ENCODE data around the gene UNC13D. TPM values are rescaled to one million over a fixed set of nuclear protein-coding genes. Genes with fewer than 3 reads are reported as not detected.

The UNC13D gene
- total and polyA plus RNA-seq, 7 donors = 4.3 to 61.9 (median 10.2) TPM

DNA sequence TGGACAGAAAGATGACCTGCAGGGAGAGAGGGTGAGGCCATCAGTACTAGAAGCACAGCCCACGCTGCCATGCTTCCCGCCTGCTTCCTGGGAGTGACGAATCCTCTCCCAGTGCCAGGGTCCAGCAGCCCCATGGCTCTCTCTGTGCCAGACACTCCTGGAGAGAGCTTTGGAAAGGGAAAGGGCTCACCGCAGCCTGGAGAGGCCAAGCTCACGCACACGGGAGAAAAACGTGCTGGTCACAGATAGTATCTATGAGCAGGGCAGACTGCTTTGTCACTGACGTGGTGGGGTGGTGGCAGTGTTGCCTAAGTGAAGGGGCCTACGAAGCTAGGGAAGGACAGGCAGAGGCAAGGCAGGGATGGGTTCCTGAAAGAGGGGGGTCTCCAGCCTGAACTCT is 5.5 kb upstream of the UNC13D start:
- H3K36me3 ChIP-seq = peaks cover 48 to 73% (median 55%) of the 10 kb centered on the region in 4 donors
- 91 to 93% methylated on average over 9 of the region's 9 CpGs for WGBS, 2 donors

DNA sequence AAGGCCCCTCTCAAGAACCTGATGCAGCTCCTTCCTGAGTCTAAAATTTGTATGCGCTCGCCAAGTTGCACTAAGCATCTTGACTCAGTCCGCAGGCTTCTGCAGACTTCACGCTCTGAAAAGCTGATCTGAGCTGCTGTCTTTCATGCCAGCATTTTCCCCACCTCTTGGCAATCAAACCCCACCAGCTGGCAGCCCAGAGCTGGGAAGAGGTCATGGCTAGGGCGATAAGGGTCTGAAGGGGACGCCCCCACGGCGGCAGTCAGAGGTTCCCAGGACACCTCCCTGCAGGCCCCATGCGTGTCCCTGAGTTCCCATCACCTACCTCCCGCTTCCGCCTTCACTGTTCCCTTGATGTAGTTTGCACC is 5.1 kb upstream of the UNC13D start:
- TF ChIP-seq, protein P1, sequence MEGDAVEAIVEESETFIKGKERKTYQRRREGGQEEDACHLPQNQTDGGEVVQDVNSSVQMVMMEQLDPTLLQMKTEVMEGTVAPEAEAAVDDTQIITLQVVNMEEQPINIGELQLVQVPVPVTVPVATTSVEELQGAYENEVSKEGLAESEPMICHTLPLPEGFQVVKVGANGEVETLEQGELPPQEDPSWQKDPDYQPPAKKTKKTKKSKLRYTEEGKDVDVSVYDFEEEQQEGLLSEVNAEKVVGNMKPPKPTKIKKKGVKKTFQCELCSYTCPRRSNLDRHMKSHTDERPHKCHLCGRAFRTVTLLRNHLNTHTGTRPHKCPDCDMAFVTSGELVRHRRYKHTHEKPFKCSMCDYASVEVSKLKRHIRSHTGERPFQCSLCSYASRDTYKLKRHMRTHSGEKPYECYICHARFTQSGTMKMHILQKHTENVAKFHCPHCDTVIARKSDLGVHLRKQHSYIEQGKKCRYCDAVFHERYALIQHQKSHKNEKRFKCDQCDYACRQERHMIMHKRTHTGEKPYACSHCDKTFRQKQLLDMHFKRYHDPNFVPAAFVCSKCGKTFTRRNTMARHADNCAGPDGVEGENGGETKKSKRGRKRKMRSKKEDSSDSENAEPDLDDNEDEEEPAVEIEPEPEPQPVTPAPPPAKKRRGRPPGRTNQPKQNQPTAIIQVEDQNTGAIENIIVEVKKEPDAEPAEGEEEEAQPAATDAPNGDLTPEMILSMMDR (IDR thresholded peaks at IDR 0.05) = no peak
- TF ChIP-seq POLR2A (IDR thresholded peaks at IDR 0.05) = no peak
- no peak for TF ChIP-seq EP300 (IDR thresholded peaks at IDR 0.05)
- H3K4me1 ChIP-seq = peaks cover 0 to 88% (median 73%) of the 10 kb centered on the region in 4 donors
- H3K27ac ChIP-seq = peak overlapping the region; percentile 34 to 100 (median 74)
- H3K27me3 ChIP-seq = no peaks in the 10 kb centered on the region
- WGBS, 2 donors = 92 to 96% methylated on average over 11 of the region's 11 CpGs
- H3K9me3 ChIP-seq = no peaks in the 10 kb centered on the region
- no peak for DNase-seq
- peaks cover 48 to 73% (median 55%) of the 10 kb centered on the region in 4 donors for H3K36me3 ChIP-seq
- no peak overlapping the region for H3K4me3 ChIP-seq
- intact Hi-C loops (cut with DNase I) = no loop called here

More for the DNA sequence above, 5.5 kb upstream of the UNC13D start:
- peak overlapping the region; percentile 34 to 100 (median 74) for H3K27ac ChIP-seq
- DNase-seq = no peak
- intact Hi-C loops (cut with DNase I) = no loop called here
- no peaks in the 10 kb centered on the region for H3K27me3 ChIP-seq
- TF ChIP-seq POLR2A (IDR thresholded peaks at IDR 0.05) (no peak), POLR2AphosphoS5 (IDR thresholded peaks at IDR 0.05) (peak in 1 of 4 donors; percentile 13)
- TF ChIP-seq, protein P1 (IDR thresholded peaks at IDR 0.05) = no peak
- H3K4me3 ChIP-seq = no peak overlapping the region
- H3K4me1 ChIP-seq = peaks cover 0 to 88% (median 72%) of the 10 kb centered on the region in 4 donors
- H3K9me3 ChIP-seq = no peaks in the 10 kb centered on the region

DNA sequence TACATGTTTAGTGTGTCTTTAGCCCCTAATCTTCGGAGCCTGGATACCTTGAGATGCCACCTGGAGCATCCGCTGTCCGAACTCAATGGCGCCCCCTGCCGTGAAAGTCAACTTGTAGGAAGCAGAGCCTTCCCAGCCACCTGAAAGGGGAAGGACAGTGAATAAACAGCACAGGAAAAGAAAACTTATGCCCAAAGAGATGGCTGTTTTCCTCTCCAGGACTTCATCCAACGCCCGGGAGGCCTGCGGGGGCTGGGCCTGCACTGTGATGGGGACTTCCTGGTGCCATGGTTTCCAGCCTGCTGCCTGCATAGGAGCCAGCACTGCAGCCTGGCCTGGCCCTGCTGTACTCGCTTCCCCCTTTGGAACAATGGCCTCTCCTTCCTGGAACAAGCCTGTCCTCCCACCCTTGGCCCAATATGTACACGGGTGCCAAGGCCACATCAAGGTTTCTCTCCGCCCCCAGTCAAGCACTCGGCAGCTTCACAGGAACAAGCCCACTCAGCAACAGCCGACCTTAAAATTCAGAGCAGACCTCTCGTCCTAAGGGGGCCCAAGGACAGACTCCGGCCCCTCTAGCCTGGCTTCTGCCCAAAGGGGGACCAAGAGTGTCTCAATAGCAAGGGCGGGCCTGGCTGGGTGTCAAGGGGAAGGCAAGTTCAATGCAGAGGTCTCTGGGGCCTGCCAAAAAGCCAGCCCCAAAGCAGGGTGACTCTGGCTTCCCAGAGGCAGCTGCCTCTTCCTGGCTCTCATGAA is 4.5 kb upstream of the UNC13D start:
- no peaks in the 10 kb centered on the region for H3K27me3 ChIP-seq
- intact Hi-C loops (cut with DNase I) = no loop called here
- no peaks in the 10 kb centered on the region for H3K9me3 ChIP-seq
- TF ChIP-seq POLR2A (IDR thresholded peaks at IDR 0.05) (no peak), POLR2AphosphoS5 (IDR thresholded peaks at IDR 0.05) (peak in 2 of 4 donors; percentile 12 to 29), EP300 (IDR thresholded peaks at IDR 0.05) (no peak)
- TF ChIP-seq, protein P1 (IDR thresholded peaks at IDR 0.05) = peak; percentile 29 to 57 (median 55)
- peak overlapping the region; percentile 34 to 100 (median 74) for H3K27ac ChIP-seq
- peaks cover 0 to 82% (median 68%) of the 10 kb centered on the region in 4 donors for H3K4me1 ChIP-seq
- no peak overlapping the region for H3K4me3 ChIP-seq
- 47 to 52% methylated on average over 16 of the region's 16 CpGs for WGBS, 2 donors
- peaks cover 48 to 73% (median 55%) of the 10 kb centered on the region in 4 donors for H3K36me3 ChIP-seq
- peak; percentile 82 for DNase-seq

- peaks cover 0 to 74% (median 60%) of the 10 kb centered on the region in 4 donors for H3K4me1 ChIP-seq
- intact Hi-C loops (cut with DNase I) = no loop called here
Measured at GRCh38 chr17:75847614-75848522, 3.7 kb upstream of the UNC13D start.

More at GRCh38 chr17:75847614-75848522, 3.7 kb upstream of the UNC13D start:
- H3K27ac ChIP-seq = peak overlapping the region; percentile 34 to 100 (median 74)
- H3K27me3 ChIP-seq = no peaks in the 10 kb centered on the region
- H3K4me3 ChIP-seq = no peak overlapping the region
- H3K9me3 ChIP-seq = no peaks in the 10 kb centered on the region
- DNase-seq = peak; percentile 60
- TF ChIP-seq POLR2A (IDR thresholded peaks at IDR 0.05) (no peak), EP300 (IDR thresholded peaks at IDR 0.05) (no peak), POLR2AphosphoS5 (IDR thresholded peaks at IDR 0.05) (no peak)
- TF ChIP-seq, protein P1 (IDR thresholded peaks at IDR 0.05) = no peak
- WGBS, 2 donors = 88 to 91% methylated on average over 25 of the region's 25 CpGs
- peaks cover 48 to 73% (median 55%) of the 10 kb centered on the region in 4 donors for H3K36me3 ChIP-seq

Data from sigmoid colon (tissue), 7 donors.